ENCODE data around the gene CYBC1.

DNA sequence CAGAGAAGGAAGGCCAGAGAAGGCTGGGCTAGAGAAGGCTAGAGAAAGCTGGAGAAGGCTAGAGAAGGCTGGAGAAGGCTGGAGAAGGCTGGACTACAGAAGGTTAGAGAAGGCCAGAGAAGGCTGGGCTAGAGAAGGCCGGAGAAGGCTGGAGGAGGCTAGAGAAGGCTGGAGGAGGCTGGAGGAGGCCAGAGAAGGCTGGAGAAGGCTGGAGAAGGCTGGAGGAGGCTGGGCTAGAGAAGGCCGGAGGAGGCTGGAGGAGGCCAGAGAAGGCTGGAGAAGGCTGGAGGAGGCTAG is 25.7 kb downstream of the CYBC1 start:
- TF ChIP-seq CTCF (IDR thresholded peaks at IDR 0.05) = no peak
- TF ChIP-seq EP300 (IDR thresholded peaks at IDR 0.05) = no peak

All from tibial nerve (tissue), 4 donors.